Nephron (organoid): ENCODE results near the gene KCNF1.

ENCODE experiments used
- H3K27ac Mint-ChIP-seq, 3 experiments: 2 replicates each; pipeline ENCODE4 v1.8.0; 2020; ENCODE audit warnings: mixed read lengths in 3 of 3, mild to moderate bottlenecking in 2 of 3, moderate library complexity in 1 of 3
- H3K27me3 Mint-ChIP-seq: 2 replicates; pipeline ENCODE4 v1.8.0; 2021; ENCODE audit warnings: low read depth, mild to moderate bottlenecking, moderate library complexity, mixed read lengths
- H3K36me3 Mint-ChIP-seq: 2 replicates; pipeline ENCODE4 v1.8.0; 2020; ENCODE audit warnings: low read depth, mixed read lengths
- H3K4me1 Mint-ChIP-seq: 2 replicates; pipeline ENCODE4 v1.8.0; 2020; ENCODE audit warnings: mixed read lengths
- H3K4me3 Mint-ChIP-seq, 3 experiments: 2 replicates each; pipeline ENCODE4 v1.8.0; 2020; ENCODE audit warnings: mild to moderate bottlenecking in 3 of 3, mixed read lengths in 3 of 3, moderate library complexity in 2 of 3
- H3K9me3 Mint-ChIP-seq: 2 replicates; pipeline ENCODE4 v1.8.0; 2020; ENCODE audit warnings: mixed read lengths
- CTCF ChIP-seq, 3 experiments: fragments of 200-600 bp; sonication (generic); IDR thresholded peaks; one replicate each; pipeline ENCODE4 v1.5.0; 2021; ENCODE audit warnings: antibody characterized with exemption in 3 of 3; ENCODE audit not compliant: unreplicated experiment in 3 of 3

Gene KCNF1

GRCh38 chr2:10911291-10912075, at the start of gene KCNF1:
Gene KCNF1 (plus strand): TSS chr2:10911934. CDS start chr2:10912427, 493 bp downstream.
- Mint-ChIP-seq H3K4me3 (peak within 1 kb of the TSS; percentile 80 to 88 (median 82)), H3K9me3 (no peaks in the 10 kb centered on the region), H3K4me1 (peaks cover 45% of the 10 kb centered on the region), H3K27me3 (peaks cover 47% of the 10 kb centered on the region), H3K27ac (peak within 1 kb of the TSS in 1 of 3 experiments; percentile 7), H3K36me3 (no peaks in the 10 kb centered on the region)
- TF ChIP-seq CTCF (IDR thresholded peaks at IDR 0.05; ENCODE audit: unreplicated experiment in 3 of 3): peak; percentile 42 to 59 (median 42)

GRCh38 chr2:10862330-10862729, 49.4 kb upstream of the KCNF1 start:
- no peaks in the 10 kb centered on the region for H3K36me3 Mint-ChIP-seq
- H3K4me3 Mint-ChIP-seq: peak overlapping the region in 1 of 3 experiments; percentile 19
- H3K4me1 Mint-ChIP-seq: peaks cover 14% of the 10 kb centered on the region
- no peaks in the 10 kb centered on the region for H3K9me3 Mint-ChIP-seq
- TF ChIP-seq CTCF (IDR thresholded peaks at IDR 0.05; ENCODE audit: unreplicated experiment in 3 of 3): no peak
- H3K27ac Mint-ChIP-seq: no peak overlapping the region
- H3K27me3 Mint-ChIP-seq: peaks cover 17% of the 10 kb centered on the region

GRCh38 chr2:10863047-10863446, 48.7 kb upstream of the KCNF1 start:
- Mint-ChIP-seq H3K27ac (no peak overlapping the region), H3K4me3 (no peak overlapping the region), H3K9me3 (no peaks in the 10 kb centered on the region), H3K27me3 (peaks cover 17% of the 10 kb centered on the region), H3K4me1 (peaks cover 18% of the 10 kb centered on the region), H3K36me3 (no peaks in the 10 kb centered on the region)
- TF ChIP-seq CTCF (IDR thresholded peaks at IDR 0.05; ENCODE audit: unreplicated experiment in 3 of 3): no peak

- Mint-ChIP-seq H3K4me3 (no peak overlapping the region), H3K27ac (no peak overlapping the region), H3K27me3 (peaks cover 17% of the 10 kb centered on the region), H3K36me3 (no peaks in the 10 kb centered on the region), H3K4me1 (peaks cover 21% of the 10 kb centered on the region), H3K9me3 (no peaks in the 10 kb centered on the region)
- TF ChIP-seq CTCF (IDR thresholded peaks at IDR 0.05; ENCODE audit: unreplicated experiment in 3 of 3): no peak
These were observed 47.9 kb upstream of the KCNF1 start for GRCh38 chr2:10863837-10864236.

GRCh38 chr2:10864251-10864650, 47.5 kb upstream of the KCNF1 start:
- H3K4me1 Mint-ChIP-seq: peaks cover 21% of the 10 kb centered on the region
- no peaks in the 10 kb centered on the region for H3K36me3 Mint-ChIP-seq
- TF ChIP-seq CTCF (IDR thresholded peaks at IDR 0.05; ENCODE audit: unreplicated experiment in 3 of 3): no peak
- H3K27me3 Mint-ChIP-seq: peaks cover 17% of the 10 kb centered on the region
- H3K4me3 Mint-ChIP-seq: no peak overlapping the region
- H3K9me3 Mint-ChIP-seq: no peaks in the 10 kb centered on the region
- H3K27ac Mint-ChIP-seq: peak overlapping the region in 1 of 3 experiments; percentile 26
